GM18517 (cell line): ENCODE results near the gene ARFGEF2.
A peak's percentile ranks its signal among the peaks of the same experiment; 100 is the strongest.
"Not testable (repeated sequence)": the region's sequence is repeated elsewhere in the genome, so short reads cannot be mapped to it uniquely, and the experiment has no call there.

Experiments
- ATAC-seq: cut with Tn5 transposase; IDR thresholded peaks from one replicate; pipeline ENCODE4 v1.9.1; 2021; ENCODE audit warnings: mild to moderate bottlenecking, moderate library complexity; ENCODE audit not compliant: unreplicated experiment

The ARFGEF2 gene

GRCh38 chr20:48984575-48985219 is 63.2 kb downstream of the ARFGEF2 start:
- ATAC-seq: no peak

GRCh38 chr20:48986899-48987298 is 65.4 kb downstream of the ARFGEF2 start:
- ATAC-seq: no peak

GRCh38 chr20:48990467-48990866 is 69.0 kb downstream of the ARFGEF2 start:
- ATAC-seq: no peak

GRCh38 chr20:48995589-48995988 is 74.1 kb downstream of the ARFGEF2 start:
- ATAC-seq: no peak

GRCh38 chr20:48999890-49000870 is 78.7 kb downstream of the ARFGEF2 start:
- ATAC-seq: no peak

- no peak for ATAC-seq
Measured at GRCh38 chr20:49001741-49002140, 80.2 kb downstream of the ARFGEF2 start.

- ATAC-seq: no peak
Measured at GRCh38 chr20:49006446-49006980, 85.0 kb downstream of the ARFGEF2 start.

GRCh38 chr20:49009899-49010631 is 88.6 kb downstream of the ARFGEF2 start:
- ATAC-seq: no peak

GRCh38 chr20:49024220-49024619 is 102.7 kb downstream of the ARFGEF2 start:
- ATAC-seq: no peak

- not testable (repeated sequence) for ATAC-seq
Measured at GRCh38 chr20:49028177-49028576, 106.7 kb downstream of the ARFGEF2 start.

GRCh38 chr20:49028684-49029083 is 107.2 kb downstream of the ARFGEF2 start:
- ATAC-seq: no peak

- no peak for ATAC-seq
Measured at GRCh38 chr20:49029203-49029602, 107.7 kb downstream of the ARFGEF2 start.

- ATAC-seq: no peak
Measured at GRCh38 chr20:49030954-49031619, 109.6 kb downstream of the ARFGEF2 start.

- ATAC-seq: no peak
Measured at GRCh38 chr20:49032455-49032854, 110.9 kb downstream of the ARFGEF2 start.

- ATAC-seq: no peak
Measured at GRCh38 chr20:49034070-49034732, 112.7 kb downstream of the ARFGEF2 start.

GRCh38 chr20:49037962-49038387 is 116.5 kb downstream of the ARFGEF2 start:
- ATAC-seq: no peak

- ATAC-seq: no peak
Measured at GRCh38 chr20:49039854-49040253, 118.3 kb downstream of the ARFGEF2 start.

- ATAC-seq: no peak
Measured at GRCh38 chr20:49043000-49043399, 121.5 kb downstream of the ARFGEF2 start.

GRCh38 chr20:49045440-49046086 is 124.1 kb downstream of the ARFGEF2 start:
- peak; percentile 2 for ATAC-seq
